ENCODE measurements around the gene SS18.

Gene SS18

DNA sequence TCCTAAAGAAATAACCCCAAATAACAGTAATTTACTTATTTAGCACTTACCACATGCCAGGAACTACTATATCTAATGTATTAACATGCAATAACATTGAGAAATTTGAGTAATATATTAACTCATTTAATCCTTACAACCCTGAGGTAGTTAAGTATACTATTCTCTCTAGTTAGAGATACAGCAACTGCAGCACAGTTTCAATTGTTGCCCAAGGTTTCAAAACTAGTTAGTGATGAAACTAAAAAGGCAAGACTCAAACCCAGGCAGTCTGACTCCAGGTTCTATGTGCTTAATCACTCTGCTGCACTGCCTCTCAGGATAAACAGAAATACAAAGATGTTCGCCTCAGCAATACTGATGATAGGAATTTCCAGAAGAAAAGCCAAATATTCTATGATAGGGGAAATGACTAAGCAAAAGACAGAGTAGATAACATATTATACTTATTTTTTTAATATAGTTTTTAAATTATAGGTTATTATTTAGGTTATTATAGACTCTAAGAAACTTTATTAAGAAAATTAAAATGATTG is 88.0 kb downstream of the SS18 start:
- DNase-seq: no peak

DNA sequence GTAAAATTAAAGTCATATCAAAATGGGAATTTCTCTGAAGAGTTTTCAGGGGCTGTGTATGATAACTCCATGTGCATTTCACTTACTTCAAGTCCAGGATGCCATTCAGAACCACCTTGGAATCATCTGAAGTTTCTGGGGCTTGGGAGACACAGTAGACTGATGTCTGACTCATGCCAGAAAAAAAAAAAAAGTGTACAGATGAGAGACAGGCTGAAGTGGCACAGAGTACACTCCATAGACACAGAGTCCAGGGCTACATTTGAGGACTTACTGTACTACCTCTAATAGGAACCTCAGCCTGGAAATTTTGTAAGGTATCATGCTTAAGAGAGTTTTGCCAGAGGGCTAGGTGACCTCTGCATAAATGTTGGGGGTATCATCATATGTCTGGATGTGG is 92.0 kb downstream of the SS18 start:
- DNase-seq: no peak

GRCh38 chr18:25992566-25992965 is 97.8 kb downstream of the SS18 start:
- no peak for DNase-seq

DNA sequence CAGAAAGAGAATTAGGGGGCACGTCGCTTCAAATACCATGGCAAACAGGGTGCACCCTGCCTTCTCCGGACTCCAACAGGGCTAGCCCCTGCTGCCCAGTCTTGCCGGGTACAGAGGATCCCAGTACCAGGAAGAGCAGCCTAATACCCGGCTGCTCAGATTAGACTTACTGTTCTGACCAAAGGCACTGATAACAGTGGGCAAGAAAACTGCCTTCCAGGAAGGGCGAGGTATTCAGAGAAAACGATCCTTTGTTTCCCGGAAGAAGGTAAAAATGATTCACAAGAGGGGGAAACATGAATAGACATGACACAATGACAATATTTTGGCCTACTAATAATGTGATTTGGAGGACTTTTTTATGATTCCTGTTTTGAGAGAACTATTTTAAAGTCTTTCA is 99.9 kb downstream of the SS18 start:
- DNase-seq: no peak

DNA sequence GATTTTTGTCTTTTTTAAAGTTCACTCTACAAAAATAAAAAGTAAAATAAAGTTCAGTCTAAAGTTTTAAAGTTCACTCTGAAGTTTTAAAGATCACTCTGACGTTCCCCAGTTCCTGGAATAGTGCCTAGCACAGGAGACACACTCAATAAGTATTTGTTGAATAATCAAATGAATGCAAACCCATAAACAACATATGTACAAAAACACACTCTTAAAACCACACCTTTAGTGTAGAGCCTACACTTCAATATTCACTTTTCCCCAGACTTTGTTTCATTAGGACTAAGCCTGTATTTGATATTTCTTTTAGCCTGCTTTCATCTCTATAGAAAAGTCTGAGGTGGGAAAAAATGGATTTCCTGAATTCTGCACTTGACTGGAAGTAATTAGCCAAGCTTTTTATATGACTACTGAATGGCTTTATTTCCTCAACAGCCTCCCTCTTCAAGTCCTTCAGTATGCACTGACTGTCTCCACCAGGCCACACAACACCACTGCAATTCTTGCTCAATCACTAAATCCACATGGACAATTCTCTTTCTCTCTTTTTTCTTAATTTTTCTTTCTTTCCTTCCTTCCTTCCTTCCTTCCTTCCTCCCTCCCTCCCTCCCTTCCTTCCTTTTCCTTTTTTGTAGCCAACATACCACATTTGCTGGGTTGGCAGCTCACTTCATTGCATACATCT is 104.6 kb downstream of the SS18 start:
- no peak for DNase-seq

- no peak for DNase-seq
Measured at GRCh38 chr18:25983730-25984129, 106.7 kb downstream of the SS18 start.

- DNase-seq: no peak
Measured at GRCh38 chr18:25982961-25983360, 107.5 kb downstream of the SS18 start.

DNA sequence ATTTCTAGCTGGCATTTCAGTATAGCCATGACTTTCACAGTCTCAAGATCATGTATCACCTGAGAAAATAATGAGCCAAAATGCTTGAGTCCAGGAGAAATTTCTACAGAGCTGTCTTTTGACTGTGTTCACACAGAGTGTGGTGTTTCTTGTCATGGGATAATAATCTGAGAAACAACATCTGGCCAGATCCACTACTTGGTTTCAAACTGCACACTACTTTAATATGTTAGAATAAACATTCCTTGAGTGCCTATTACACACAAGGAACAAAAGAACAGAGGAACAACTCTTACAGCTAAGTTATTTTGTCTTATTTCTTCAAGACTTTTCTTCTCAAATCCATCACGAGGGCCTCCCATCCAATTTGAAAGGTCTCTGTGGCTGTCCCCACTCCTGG is 108.3 kb downstream of the SS18 start:
- DNase-seq: no peak

- no peak for DNase-seq
Measured at GRCh38 chr18:25979369-25980040, 110.9 kb downstream of the SS18 start.

DNA sequence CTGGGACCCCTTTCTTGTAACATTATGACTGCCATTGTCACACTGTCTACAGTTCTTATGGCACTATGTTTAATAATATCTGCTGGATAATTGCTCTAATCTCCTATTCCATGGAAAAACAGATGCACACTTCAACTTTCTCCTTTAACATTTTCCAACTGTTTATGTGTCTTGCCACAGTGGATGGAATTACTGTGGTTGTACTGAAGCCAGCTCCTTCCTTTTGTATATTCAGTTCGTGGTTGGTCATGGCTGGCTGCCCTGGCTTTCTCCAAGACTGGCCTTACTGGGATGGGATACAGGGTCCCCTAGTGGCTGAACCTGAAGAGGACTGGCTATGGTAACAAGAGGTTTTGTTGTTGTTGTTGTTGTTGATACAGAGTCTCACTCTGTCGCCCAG is 113.9 kb downstream of the SS18 start:
- DNase-seq: no peak

- DNase-seq: no peak
Measured at GRCh38 chr18:25974630-25975077, 115.8 kb downstream of the SS18 start.
